ENCODE results near the gene PTPRG. TPM values are rescaled to one million over a fixed set of nuclear protein-coding genes. Genes with fewer than 3 reads are reported as not detected.

PTPRG gene
- total RNA-seq, 1 experiment from 2014 or later = 0.74 TPM

GRCh38 chr3:62025913-62026312 is 464.5 kb downstream of the PTPRG start:
- no peaks in the 10 kb centered on the region for H3K4me1 ChIP-seq (ENCODE audit: control insufficient read depth, insufficient read depth, low read length)
- intact Hi-C loops (cut with micrococcal nuclease; ENCODE audit: unreplicated experiment) = no loop called here
- H3K27me3 ChIP-seq (ENCODE audit: control insufficient read depth, insufficient read depth, low read length) = no peaks in the 10 kb centered on the region
- in situ Hi-C loops (cut with HindIII; ENCODE audit: low pct_unique_long_range_greater_than_20kb, low sequenced_read_pairs) = no loop called here
- H3K27ac ChIP-seq (ENCODE audit: low read length) = no peak overlapping the region
- ChIA-PET POLR2A (no interaction called here), CTCF (no interaction called here)
- TF ChIP-seq TCF7L2 (IDR thresholded peaks at IDR 0.05; ENCODE audit: low read depth, low read length) (no peak), SIN3A (IDR thresholded peaks at IDR 0.05; ENCODE audit: borderline replicate concordance, insufficient read depth, low read depth, low read length) (no peak), POLR2AphosphoS5 (IDR thresholded peaks at IDR 0.05; ENCODE audit: low read depth, low read length) (no peak), CTCF (IDR thresholded peaks at IDR 0.05) (no peak), REST (IDR thresholded peaks at IDR 0.05; ENCODE audit: insufficient read depth in 1 of 2, low read depth in 2 of 2, low read length in 1 of 2) (no peak)
- no peaks in the 10 kb centered on the region for H3K36me3 ChIP-seq (ENCODE audit: control insufficient read depth, insufficient read depth, low read length)
- DNase-seq (ENCODE audit: low read depth, low spot score) (no peak), ATAC-seq (no peak)
- no TSS peak for BruUV-seq (replicated peaks)
- H3K4me3 ChIP-seq (ENCODE audit: low read depth in 2 of 2, low read length in 2 of 2) = no peak overlapping the region
- no peaks in the 10 kb centered on the region for H3K9me3 ChIP-seq (ENCODE audit: control insufficient read depth, insufficient read depth, low read depth, low read length)

- no peaks in the 10 kb centered on the region for H3K27me3 ChIP-seq (ENCODE audit: control insufficient read depth, insufficient read depth, low read length)
- no peaks in the 10 kb centered on the region for H3K4me1 ChIP-seq (ENCODE audit: control insufficient read depth, insufficient read depth, low read length)
- no peak overlapping the region for H3K27ac ChIP-seq (ENCODE audit: low read length)
- intact Hi-C loops (cut with micrococcal nuclease; ENCODE audit: unreplicated experiment) (no loop called here), in situ Hi-C loops (cut with HindIII; ENCODE audit: low pct_unique_long_range_greater_than_20kb, low sequenced_read_pairs) (no loop called here)
- no TSS peak for BruUV-seq (replicated peaks)
- H3K9me3 ChIP-seq (ENCODE audit: control insufficient read depth, insufficient read depth, low read depth, low read length) = no peaks in the 10 kb centered on the region
- no peak for TF ChIP-seq SIN3A (IDR thresholded peaks at IDR 0.05; ENCODE audit: borderline replicate concordance, insufficient read depth, low read depth, low read length)
- TF ChIP-seq TCF7L2 (IDR thresholded peaks at IDR 0.05; ENCODE audit: low read depth, low read length) = no peak
- TF ChIP-seq REST (IDR thresholded peaks at IDR 0.05; ENCODE audit: insufficient read depth in 1 of 2, low read depth in 2 of 2, low read length in 1 of 2) = no peak
- no peak for TF ChIP-seq CTCF (IDR thresholded peaks at IDR 0.05)
- no peak for TF ChIP-seq POLR2AphosphoS5 (IDR thresholded peaks at IDR 0.05; ENCODE audit: low read depth, low read length)
- H3K36me3 ChIP-seq (ENCODE audit: control insufficient read depth, insufficient read depth, low read length) = no peaks in the 10 kb centered on the region
- POLR2A ChIA-PET = no interaction called here
- ATAC-seq = no peak
- CTCF ChIA-PET = no interaction called here
- H3K4me3 ChIP-seq (ENCODE audit: low read depth in 2 of 2, low read length in 2 of 2) = no peak overlapping the region
- DNase-seq (ENCODE audit: low read depth, low spot score) = no peak
Observed at GRCh38 chr3:62027241-62027640, 465.9 kb downstream of the PTPRG start.

Measured in Panc1 (cell line).